Skeletal muscle cell (primary cell): ENCODE results near the gene KLHDC9.

Experiments used
- DNase-seq: peaks from one replicate; pipeline ENCODE4 v3.0.0-alpha.2; 2010; ENCODE audit warnings: low read depth
- H3K4me3 ChIP-seq: 2 replicates; pipeline ENCODE4 v1.5.1; 2011; ENCODE audit warnings: low read depth, mild to moderate bottlenecking, control low read depth, low read length, moderate library complexity

Gene KLHDC9

GRCh38 chr1:161073474-161074121, 24.6 kb upstream of the KLHDC9 start:
- no peak overlapping the region for H3K4me3 ChIP-seq
- DNase-seq = no peak

- no peak for DNase-seq
- no peak overlapping the region for H3K4me3 ChIP-seq
These were observed 23.3 kb upstream of the KLHDC9 start for GRCh38 chr1:161074676-161075368.

DNA sequence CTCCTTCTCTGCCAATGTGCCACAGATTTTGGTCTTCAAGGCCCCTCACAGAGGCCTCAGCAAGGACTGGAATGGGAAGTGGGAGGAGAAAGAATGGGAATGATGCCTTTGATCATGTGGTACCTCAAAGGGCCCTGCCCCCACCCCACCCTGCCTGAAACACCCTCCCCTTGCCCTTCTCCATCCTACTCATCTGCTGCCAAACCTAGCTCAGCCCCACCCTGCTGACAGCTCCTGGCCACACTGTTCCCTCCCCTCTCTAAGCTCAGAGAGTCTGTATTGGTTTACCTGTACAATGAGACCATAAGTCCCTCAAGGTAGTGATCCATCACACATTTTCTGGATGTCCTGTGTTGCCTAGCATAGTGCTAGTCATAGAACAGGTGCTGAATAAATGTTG, 21.8 kb upstream of the KLHDC9 start:
- no peak for DNase-seq
- no peak overlapping the region for H3K4me3 ChIP-seq

- no peak for DNase-seq
- no peak overlapping the region for H3K4me3 ChIP-seq
These were observed 20.7 kb upstream of the KLHDC9 start for GRCh38 chr1:161077426-161077825.

GRCh38 chr1:161079436-161080110, 18.6 kb upstream of the KLHDC9 start:
- no peak for DNase-seq
- H3K4me3 ChIP-seq = no peak overlapping the region

GRCh38 chr1:161080441-161081405, 17.4 kb upstream of the KLHDC9 start:
- H3K4me3 ChIP-seq = no peak overlapping the region
- no peak for DNase-seq

GRCh38 chr1:161081519-161081918, 16.6 kb upstream of the KLHDC9 start:
- DNase-seq = no peak
- H3K4me3 ChIP-seq = no peak overlapping the region

- DNase-seq = no peak
- H3K4me3 ChIP-seq = no peak overlapping the region
These were observed 15.7 kb upstream of the KLHDC9 start for GRCh38 chr1:161082483-161082882.

GRCh38 chr1:161082996-161083747, 15.0 kb upstream of the KLHDC9 start:
- no peak overlapping the region for H3K4me3 ChIP-seq
- DNase-seq = peak; percentile 61

DNA sequence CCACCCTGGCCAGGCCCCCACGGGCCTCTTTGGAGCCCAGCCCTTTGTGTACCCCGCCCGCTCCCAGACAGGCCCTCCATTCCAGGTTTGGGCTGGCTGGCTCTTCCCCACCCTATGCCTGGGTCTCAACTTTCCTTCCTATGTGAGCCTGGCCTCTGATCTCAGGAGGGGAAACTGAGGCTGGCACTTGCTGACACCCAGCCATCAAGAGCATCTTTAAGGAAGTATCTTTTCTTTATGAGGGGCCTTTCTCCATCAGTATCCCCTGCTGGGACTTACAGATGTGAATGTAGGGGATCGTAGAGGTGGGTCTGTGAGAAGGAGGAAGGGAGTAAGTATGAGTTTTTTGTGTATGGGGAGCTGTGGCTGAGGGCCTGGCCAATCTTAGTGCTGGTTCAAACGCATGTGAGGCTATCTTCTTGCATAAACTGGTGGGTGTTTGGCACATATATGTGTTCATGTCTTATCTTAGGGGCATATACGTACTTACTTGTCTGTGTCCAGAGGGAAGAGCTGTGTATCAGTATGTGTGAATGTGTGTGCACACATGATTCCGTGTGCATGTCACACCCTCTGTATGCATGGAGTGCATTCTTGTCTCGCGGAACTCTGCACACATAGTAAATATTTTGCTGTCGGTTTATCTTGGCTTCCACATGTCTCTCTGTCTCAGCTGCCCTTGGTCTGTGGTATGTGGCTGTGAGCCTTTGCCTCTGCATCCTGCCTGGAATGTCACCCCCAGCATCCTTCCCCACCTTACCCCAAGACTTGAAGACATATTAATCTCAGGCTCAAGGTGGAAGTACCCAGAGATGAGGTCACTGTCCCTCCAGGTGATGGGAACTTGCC, 14.2 kb upstream of the KLHDC9 start:
- H3K4me3 ChIP-seq = no peak overlapping the region
- DNase-seq = no peak

GRCh38 chr1:161084597-161084988, 13.6 kb upstream of the KLHDC9 start:
- no peak overlapping the region for H3K4me3 ChIP-seq
- no peak for DNase-seq

- DNase-seq = no peak
These were observed 13.0 kb upstream of the KLHDC9 start for GRCh38 chr1:161085165-161085564.

DNA sequence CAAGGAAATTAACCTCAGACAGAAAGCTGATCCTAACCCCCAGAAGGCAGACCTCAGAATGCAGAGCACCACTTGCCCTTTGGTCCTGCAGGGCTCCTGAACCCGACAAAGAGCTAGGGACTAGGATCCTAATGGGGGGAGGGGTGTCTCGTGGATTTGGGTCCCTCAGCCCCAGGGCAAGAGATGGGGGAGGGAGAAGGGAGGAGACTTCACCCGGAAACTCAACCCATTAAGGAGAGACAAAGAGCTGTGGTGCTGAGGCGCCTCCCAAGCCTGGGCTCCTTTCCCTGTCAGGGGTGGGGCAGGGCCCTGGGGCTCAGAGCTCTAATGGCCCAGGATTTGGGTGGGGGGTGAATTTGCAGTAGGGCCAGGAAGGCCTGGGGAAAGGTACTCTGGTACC, 11.7 kb upstream of the KLHDC9 start:
- no peak overlapping the region for H3K4me3 ChIP-seq
- DNase-seq = no peak

More at GRCh38 chr1:161085165-161085564, 13.0 kb upstream of the KLHDC9 start:
- no peak overlapping the region for H3K4me3 ChIP-seq

DNA sequence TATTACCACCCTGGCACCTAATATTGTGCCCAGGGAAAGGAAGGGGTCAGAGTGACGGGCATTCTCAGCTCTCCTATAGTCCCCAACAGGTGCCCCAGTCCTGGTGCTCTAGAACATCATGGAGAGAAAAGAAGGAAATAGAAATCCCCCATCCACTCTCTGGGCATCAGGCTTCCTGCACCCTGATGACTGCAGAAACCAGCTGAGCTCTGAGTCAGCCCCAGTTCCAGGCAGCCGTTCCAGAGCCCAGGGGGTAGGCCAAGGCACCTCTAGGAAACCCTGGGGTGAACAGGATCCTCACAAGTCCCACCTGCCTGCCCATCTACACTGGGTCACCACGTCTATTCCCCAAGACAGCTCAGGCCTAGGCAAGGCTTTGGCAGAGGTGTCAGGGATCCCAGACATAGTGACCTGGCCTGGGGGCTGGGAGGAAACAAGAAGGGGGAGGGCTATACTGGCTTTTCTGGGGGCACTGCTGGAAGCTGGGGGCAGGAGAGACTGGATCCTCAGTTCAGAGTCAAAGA, 9.5 kb upstream of the KLHDC9 start:
- H3K4me3 ChIP-seq = no peak overlapping the region
- DNase-seq = no peak

DNA sequence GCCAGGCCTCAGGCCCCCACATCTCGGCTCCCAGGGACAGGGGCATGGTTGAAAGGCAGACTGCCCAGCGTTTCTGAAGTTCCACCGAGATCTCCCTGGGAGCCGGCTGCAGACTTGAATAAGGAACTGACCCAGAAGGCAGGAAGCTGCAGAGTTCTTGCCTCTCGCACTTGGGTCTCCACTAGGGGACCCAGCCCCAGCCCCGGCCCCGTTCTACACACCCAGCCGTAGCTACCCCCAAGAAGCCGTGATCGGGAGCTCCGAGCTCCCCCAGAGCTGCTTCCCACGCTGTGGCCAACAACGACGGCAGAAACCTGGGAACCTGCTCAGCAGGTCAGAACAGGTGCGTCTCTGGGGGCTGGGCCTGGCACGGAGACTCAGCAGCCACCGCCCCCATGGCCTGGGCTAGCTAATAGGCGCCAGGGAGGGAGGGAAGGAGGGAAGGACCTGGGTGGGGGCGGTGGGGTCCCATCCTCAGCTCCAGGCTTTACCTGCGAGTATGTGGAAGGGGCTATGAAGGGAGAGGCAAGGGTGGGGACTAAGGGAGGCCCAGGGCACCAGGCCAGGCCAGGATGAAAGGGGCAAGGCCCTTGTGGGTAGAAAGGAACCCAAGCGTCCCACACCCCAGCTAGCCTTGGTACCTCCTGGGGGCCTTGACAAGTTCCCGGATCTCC, 8.8 kb upstream of the KLHDC9 start, which contains the start of gene NECTIN4:
Gene NECTIN4, minus strand, starts transcription at position 308 of the 674 bp plus-strand sequence. Its CDS starts 262 bp downstream, at position 46.
- H3K4me3 ChIP-seq = no peak within 1 kb of the TSS
- no peak for DNase-seq

- no peak overlapping the region for H3K4me3 ChIP-seq
- DNase-seq = no peak
These were observed 8.2 kb upstream of the KLHDC9 start for GRCh38 chr1:161089938-161090337.

DNA sequence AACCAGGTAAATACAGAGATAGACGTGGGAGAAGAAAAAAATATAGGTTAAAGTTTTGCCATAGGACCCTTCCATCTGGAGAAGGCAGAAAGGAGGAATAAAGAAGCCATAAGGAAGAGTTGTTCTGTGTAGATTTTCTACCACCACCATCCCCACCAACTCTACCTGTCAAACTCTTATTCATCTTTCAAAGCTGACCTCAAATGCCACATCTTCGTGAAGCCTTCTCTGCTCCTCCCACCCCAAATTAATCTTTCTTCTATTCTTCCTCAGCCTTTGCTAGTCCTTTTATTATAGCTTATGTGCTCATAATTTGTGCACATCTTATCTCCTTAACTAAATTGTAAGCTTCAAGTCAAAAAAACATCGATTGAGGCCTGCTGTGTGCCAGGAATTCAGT, 7.5 kb upstream of the KLHDC9 start:
- no peak overlapping the region for H3K4me3 ChIP-seq
- DNase-seq = no peak
